Esophagus muscularis mucosa (tissue), 4 donors: ENCODE data around the gene SAP25.

ENCODE experiments used
- EP300 ChIP-seq: sonication (generic); formaldehyde crosslinking; IDR thresholded peaks from one replicate; pipeline ENCODE4 v1.6.1; 2017; ENCODE audit warnings: antibody characterized with exemption
- POLR2A ChIP-seq: fragments of 450-650 bp; IDR thresholded peaks from one replicate; pipeline ENCODE4 v1.6.1; 2017; ENCODE audit warnings: antibody characterized with exemption, moderate library complexity, mild to moderate bottlenecking, low read depth
- POLR2AphosphoS5 ChIP-seq, 2 donors: sonication (generic); formaldehyde crosslinking; IDR thresholded peaks; one replicate each; pipeline ENCODE4 v1.6.1; 2017; ENCODE audit warnings: antibody characterized with exemption in 2 of 2
- TF ChIP-seq, protein P1 (sequence below), 3 experiments: fragments of 200-600 bp in 2 of 3; fragments of 450-650 bp in 1 of 3; sonication (generic) in 2 of 3; IDR thresholded peaks; one replicate each; pipeline ENCODE4 v1.5.1; 2017 to 2019; ENCODE audit warnings: antibody characterized with exemption in 3 of 3, mild to moderate bottlenecking in 2 of 3, moderate library complexity in 1 of 3

DNA sequence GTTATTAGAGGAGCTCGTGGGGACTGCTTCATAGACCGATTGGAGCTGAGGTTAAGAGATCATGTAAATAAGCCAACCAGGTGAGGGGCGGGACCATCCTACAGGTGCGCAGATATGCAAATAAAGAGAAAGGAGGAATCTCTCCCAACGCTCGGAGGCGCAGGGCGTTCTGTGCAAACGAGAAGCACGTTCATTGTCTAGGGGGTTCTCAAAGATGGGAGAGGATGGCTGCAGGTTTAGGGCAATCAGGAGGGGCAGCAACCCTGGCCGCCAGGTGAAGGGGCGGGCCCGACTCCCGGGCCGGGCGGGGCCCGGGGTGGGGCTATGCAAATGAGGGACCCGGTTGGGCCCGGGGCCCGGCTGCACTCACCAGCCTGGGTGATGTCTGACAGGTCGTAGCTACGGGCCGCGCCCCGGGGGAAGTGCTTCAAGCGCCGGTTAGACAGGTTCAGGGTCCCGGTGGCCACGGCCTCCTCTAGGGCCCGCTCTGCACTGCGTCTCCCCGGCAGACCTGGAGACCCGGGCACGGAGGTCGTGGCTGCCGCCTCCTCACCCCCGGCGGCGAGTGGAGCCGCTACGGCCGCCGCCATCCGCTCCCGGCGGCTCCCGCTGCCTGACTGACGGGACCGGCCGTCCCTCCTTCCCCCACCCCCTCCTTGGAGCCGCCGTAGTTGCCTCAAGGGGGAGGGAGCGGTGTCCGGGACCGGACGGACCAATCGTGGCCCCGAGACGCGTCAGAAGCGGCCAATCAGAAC is 12.0 kb upstream of the SAP25 start, which contains the start of gene LRCH4:
- TF ChIP-seq, protein P1, sequence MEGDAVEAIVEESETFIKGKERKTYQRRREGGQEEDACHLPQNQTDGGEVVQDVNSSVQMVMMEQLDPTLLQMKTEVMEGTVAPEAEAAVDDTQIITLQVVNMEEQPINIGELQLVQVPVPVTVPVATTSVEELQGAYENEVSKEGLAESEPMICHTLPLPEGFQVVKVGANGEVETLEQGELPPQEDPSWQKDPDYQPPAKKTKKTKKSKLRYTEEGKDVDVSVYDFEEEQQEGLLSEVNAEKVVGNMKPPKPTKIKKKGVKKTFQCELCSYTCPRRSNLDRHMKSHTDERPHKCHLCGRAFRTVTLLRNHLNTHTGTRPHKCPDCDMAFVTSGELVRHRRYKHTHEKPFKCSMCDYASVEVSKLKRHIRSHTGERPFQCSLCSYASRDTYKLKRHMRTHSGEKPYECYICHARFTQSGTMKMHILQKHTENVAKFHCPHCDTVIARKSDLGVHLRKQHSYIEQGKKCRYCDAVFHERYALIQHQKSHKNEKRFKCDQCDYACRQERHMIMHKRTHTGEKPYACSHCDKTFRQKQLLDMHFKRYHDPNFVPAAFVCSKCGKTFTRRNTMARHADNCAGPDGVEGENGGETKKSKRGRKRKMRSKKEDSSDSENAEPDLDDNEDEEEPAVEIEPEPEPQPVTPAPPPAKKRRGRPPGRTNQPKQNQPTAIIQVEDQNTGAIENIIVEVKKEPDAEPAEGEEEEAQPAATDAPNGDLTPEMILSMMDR (IDR thresholded peaks at IDR 0.05) = no peak
- TF ChIP-seq POLR2A = peak; percentile 98
- TF ChIP-seq EP300 = no peak
- TF ChIP-seq POLR2AphosphoS5 (IDR thresholded peaks at IDR 0.05) = peak; percentile 97 to 100
